Hematopoietic multipotent progenitor cell treated with erythropoietin and hydrocortisone succinate and interleukin-3 and kit ligand, for 8 days (in vitro differentiated cells): Measurements from ENCODE around the gene SOCS4.
"Not testable (repeated sequence)": the region's sequence is repeated elsewhere in the genome, so short reads cannot be mapped to it uniquely, and the experiment has no call there.

ENCODE experiments used
- DNase-seq: peaks from one replicate; pipeline ENCODE4 v3.0.0-alpha.2; 2015

Gene SOCS4

GRCh38 chr14:55026793-55027561 lies at the start of gene SOCS4, which contains the start of gene WDHD1:
Gene SOCS4 (plus strand): TSS chr14:55027236. CDS start chr14:55043042, 15,806 bp downstream.
Gene WDHD1 (minus strand): TSS chr14:55027099. CDS start chr14:55026787, 312 bp downstream.
- peak; percentile 93 for DNase-seq

DNA sequence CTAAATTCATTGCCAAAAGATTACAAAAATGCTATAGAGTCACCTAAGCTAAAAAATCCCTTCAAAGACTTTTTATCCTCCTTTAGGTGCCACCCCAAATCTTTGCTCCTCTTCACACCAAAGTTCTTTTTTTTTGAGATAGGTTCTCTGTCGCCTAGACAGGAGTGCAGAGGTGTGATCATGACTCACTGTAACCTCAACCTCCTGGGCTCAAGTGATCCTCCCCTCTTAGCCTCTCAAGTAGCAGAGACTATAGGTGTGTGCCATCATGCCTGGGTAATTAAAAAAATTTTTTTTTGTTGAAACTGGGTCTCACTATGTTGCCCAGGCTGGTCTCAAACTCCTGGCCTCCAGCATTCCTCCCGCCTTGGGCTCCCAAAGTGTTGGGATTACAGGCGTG lies 48.0 kb upstream of the SOCS4 start:
- no peak for DNase-seq

DNA sequence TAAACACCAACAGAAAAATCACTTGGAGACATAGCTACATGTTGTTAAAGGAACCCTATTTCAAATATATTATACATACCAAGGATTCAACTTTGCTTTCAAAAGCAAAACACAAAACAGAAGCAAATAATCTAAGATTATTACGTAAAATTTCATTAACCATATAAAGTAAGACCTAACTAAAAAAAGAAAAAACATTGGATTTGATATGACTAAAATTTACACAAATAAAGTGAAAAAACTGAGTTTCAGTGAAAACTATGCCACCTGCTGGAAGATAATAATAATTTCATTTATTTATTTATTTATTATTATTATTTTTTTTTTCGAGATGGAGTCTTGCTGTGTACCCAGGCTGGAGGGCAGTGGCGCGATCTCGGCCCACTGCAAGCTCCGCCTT lies 45.3 kb upstream of the SOCS4 start:
- peak; percentile 31 for DNase-seq

GRCh38 chr14:54985156-54985555 lies 41.9 kb upstream of the SOCS4 start:
- no peak for DNase-seq

GRCh38 chr14:55000381-55000780 lies 26.7 kb upstream of the SOCS4 start:
- no peak for DNase-seq

DNA sequence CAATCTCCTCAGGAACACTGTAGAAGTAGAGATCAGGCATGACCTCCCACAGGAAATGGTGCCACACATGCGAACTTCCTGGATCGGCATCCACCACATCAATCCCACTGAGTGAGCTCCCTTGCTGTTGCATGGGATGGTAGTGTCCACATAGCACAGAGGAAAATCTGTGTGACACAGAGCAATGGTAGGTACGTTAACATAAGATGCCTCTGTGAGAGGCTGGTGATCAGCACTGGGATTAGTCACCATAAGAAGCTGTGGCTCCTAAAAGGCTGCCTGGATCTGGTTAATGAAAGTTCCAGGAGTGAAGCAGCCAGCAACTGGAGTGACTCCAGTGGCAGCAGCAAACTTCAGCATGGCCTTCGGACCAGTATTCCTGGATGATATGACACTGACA lies 22.0 kb upstream of the SOCS4 start:
- DNase-seq, result no peak

GRCh38 chr14:55015006-55015405 lies 12.0 kb upstream of the SOCS4 start:
- no peak for DNase-seq

- DNase-seq, result no peak
These were observed 7.0 kb upstream of the SOCS4 start for GRCh38 chr14:55019968-55020554.

DNA sequence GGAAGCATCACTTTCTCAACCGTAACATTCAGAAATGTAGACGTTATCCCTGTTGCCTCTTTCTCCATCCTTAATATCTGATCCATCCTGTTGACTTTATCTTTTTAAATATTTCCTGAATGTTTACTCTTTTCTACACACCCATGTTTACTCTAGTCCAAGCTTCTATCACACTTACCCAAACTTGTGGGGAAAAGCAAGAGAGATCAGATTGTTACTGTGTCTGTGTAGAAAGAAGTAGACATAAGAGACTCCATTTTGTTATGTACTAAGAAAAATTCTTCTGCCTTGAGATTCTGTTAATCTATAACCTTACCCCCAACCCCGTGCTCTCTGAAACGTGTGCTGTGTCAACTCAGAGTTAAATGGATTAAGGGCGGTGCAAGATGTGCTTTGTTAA lies 2.7 kb upstream of the SOCS4 start:
- DNase-seq, result not testable (repeated sequence)

DNA sequence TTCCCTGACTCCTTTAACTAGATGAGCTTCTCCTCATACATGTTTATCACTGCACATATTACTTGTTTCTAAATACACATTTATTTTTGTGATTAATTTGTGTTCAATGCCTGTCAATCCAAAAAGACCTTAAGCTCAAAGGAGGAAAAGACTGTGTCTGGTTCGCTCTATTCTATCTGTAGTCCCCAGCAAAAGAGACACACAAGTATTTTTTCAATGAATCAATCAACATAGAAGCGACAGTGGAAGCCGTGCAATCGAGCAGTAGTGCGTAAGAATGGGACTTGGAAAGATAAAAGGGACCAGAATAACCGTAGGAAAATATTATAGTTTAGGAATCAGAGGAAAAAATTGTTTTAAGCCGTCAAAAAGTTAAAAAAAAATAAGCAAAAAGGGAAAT lies 1.1 kb upstream of the SOCS4 start:
- no peak for DNase-seq

DNA sequence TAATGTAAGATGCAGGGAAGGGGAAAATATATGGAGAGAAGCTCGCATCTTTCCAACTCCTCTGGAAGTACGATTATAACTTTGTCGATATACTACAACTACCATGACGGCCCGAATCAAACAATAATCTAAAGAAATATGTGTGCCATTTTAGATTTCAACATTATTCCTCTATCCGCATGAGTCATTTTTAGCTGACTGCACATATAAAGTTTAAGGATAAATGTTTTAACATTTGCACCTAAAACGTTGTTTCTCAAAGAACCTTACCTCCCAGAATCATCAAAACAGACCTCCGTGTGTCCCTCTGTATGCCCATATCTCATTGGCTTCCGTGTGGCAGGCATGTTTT lies 619 bp upstream of the SOCS4 start:
- no peak for DNase-seq

GRCh38 chr14:55028066-55028465 lies 1.0 kb downstream of the SOCS4 start:
- no peak for DNase-seq

GRCh38 chr14:55028476-55028875 lies 1.4 kb downstream of the SOCS4 start:
- no peak for DNase-seq

DNA sequence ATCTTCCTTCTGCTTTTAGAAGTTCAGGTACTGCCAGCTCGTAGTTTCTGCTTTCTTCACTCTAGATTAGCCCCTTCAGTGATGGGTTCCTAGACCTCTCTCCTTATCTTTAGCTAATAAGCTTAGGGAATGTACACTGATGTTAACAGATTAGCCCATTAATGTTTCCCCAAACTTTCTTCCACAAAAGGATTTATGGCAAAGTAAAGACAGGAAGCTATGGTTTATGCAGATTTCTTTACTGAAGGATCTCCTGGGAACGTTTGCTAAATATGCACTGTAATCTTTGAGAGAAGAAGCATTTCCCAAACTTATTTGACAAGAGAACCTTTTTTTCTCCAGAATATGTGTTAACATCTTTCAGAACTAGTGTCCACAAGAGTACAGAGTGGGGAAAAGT lies 4.2 kb downstream of the SOCS4 start:
- no peak for DNase-seq

GRCh38 chr14:55037995-55038394 lies 11.0 kb downstream of the SOCS4 start:
- DNase-seq, result not testable (repeated sequence)

DNA sequence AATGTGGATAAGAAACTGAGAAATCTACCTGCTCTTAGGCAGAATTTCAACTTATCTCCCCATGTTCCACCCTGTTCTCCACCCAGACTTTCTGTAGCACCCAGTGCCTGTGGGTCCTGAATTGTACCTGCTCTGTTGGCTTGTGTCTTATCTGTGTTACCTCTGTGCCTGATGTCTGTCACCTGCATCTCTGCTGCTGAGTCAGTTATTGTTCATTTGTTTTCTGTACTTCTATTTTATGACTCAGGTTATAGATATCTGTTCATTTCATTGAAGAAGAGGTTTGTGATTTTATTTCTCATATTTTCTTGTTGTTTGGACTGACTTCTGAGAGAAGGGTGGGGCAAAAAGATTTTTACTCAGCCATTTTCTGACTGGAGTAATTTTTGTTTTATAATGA lies 11.7 kb downstream of the SOCS4 start:
- no peak for DNase-seq

- DNase-seq, result no peak
These were observed 16.5 kb downstream of the SOCS4 start for GRCh38 chr14:55043528-55043927.

- no peak for DNase-seq
These were observed 18.1 kb downstream of the SOCS4 start for GRCh38 chr14:55045087-55045486.

DNA sequence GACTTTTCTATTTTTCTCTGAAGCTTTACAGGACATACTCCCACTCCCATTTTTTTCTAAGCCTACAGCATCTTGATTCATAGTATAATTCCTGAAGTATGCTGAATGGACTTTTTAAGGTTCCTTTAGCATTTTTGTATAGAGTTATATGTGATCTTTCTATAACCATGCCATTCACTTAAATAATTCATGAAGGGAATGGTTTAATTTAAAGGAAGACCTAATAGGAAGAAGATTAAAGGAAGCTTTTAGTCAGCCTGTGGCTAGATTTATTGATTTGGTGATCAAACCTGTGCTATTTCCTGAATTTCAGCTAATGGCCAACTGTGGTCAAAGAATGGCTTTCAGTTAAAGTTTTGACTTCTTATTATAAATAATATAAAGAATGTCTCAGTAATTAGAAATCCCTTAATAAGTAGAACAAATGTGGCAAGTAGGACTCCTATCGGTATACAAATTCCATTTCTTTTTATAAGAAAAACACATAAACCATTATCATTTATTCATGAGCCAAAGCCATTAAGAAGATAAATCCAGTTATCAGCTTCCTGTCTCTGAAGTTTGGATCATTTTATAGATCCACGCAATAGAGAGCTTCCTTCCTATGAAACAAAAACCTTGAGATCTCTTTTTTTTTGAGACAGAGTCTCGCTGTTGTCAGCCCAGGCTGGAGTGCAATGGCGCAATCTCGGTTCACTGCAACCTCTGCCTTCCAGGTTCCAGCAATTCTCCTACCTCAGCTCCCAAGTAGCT lies 20.4 kb downstream of the SOCS4 start:
- DNase-seq, result no peak

- DNase-seq, result no peak
These were observed 21.9 kb downstream of the SOCS4 start for GRCh38 chr14:55048900-55049436.

DNA sequence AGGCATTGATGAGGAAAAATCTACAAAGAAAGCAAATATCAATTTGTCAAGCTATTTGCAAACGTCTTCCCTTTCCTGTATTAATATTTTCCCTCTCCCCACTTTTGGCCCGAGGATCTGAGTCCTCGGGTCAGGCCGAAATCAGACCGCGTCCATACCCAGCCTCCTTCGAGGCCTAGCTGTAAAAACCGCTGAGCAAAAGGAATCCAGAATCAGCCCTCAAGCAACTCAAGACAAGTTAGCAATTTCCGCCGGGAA lies 24.1 kb downstream of the SOCS4 start:
- no peak for DNase-seq

DNA sequence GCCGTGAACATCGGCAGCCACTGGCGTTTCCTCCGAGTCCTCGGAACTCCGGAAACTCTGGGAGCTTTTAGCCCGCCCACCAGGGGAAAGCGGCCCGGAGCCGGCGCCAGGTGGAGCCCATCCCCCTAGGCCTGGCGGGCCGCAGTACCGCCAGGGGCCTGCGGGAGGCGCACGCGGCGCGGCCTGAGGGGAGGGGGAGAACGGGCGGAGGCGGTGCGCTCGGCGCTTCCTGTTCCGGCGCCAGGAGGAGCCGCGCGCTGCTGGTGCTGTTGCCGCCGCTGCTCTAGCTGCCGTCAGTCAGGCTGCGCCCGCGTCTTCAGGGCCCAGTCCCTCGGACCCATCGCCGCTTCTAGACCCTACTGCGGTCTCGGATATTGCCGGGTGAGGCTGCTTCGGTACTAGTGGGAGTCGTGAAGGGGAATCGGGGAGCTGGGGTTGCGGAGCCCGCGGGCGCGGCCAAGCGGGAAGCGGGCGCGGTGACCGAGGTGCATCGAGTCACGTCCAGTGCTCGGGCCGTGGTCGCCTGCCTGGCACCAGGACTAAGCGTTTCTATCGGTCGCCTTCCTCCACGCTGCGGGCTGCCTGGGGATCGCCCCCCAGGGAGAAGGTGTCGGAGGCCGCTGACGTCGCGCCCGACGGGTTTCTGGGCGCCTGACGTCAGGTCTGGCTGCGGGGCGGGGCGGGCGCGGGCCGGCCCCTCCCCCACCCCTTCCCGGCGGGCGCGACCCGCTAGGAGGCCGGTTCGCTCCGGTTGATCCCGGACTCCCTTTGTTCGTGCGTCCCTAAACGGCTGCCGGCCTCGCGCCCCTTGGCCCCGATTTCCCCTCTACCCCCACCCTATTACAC lies 24.6 kb downstream of the SOCS4 start, which contains the start of gene MAPK1IP1L:
MAPK1IP1L (plus strand) TSS at position 225 of the 846 bp plus-strand sequence. CDS start 10,037 bp downstream, outside the sequence.
- DNase-seq, result peak; percentile 90
